Gastroesophageal sphincter (tissue), 4 donors: ENCODE data around the gene PCDHGB6. TPM values are rescaled to one million over a fixed set of nuclear protein-coding genes. Genes with fewer than 3 reads are reported as not detected.
"Not testable (repeated sequence)": the region's sequence is repeated elsewhere in the genome, so short reads cannot be mapped to it uniquely, and the experiment has no call there.

Experiments
- ATAC-seq: fragments of 150-250 bp; one replicate; pipeline ENCODE4 v1.9.1; 2016; ENCODE audit warnings: mild to moderate bottlenecking, moderate library complexity
- H3K27ac ChIP-seq, 4 donors: fragments of 200-600 bp; sonication (generic) in 3 of 4; 1 replicate in 3 of 4; 2 replicates in 1 of 4; pipeline ENCODE4 v1.5.1; 2016 to 2019
- H3K27me3 ChIP-seq: fragments of 200-600 bp; sonication (generic); one replicate; pipeline ENCODE4 v1.5.1; 2019
- H3K36me3 ChIP-seq, 2 donors: fragments of 200-600 bp; sonication (generic); one replicate each; pipeline ENCODE4 v1.5.1; 2019; ENCODE audit warnings: control low read depth in 1 of 2
- H3K4me1 ChIP-seq, 3 donors: fragments of 200-600 bp; sonication (generic); 1 replicate in 2 of 3; 2 replicates in 1 of 3; pipeline ENCODE4 v1.5.1; 2016 to 2019; ENCODE audit warnings: control low read depth in 2 of 3
- H3K4me3 ChIP-seq, 2 donors: fragments of 200-600 bp; sonication (generic); one replicate each; pipeline ENCODE4 v1.5.1; 2019; ENCODE audit warnings: mild to moderate bottlenecking in 1 of 2, moderate library complexity in 1 of 2
- H3K9me3 ChIP-seq, 3 donors: fragments of 200-600 bp; sonication (generic); one replicate each; pipeline ENCODE4 v1.5.1; 2017 to 2019; ENCODE audit warnings: control low read depth in 2 of 3
- CTCF ChIP-seq, 4 experiments: fragments of 200-600 bp in 2 of 4; fragments of 450-650 bp in 2 of 4; sonication (generic) in 1 of 4; IDR thresholded peaks; one replicate each; pipeline ENCODE4 v1.5.1; 2017 to 2019; ENCODE audit warnings: antibody characterized with exemption in 4 of 4, mild to moderate bottlenecking in 2 of 4, moderate library complexity in 2 of 4
- EP300 ChIP-seq: sonication (generic); formaldehyde crosslinking; IDR thresholded peaks from one replicate; pipeline ENCODE4 v1.6.1; 2017; ENCODE audit warnings: antibody characterized with exemption, mild to moderate bottlenecking
- POLR2A ChIP-seq, 2 donors: fragments of 450-650 bp; IDR thresholded peaks; one replicate each; pipeline ENCODE4 v1.6.1; 2017; ENCODE audit warnings: antibody characterized with exemption in 2 of 2, mild to moderate bottlenecking in 2 of 2, moderate library complexity in 1 of 2
- POLR2AphosphoS5 ChIP-seq: sonication (generic); formaldehyde crosslinking; IDR thresholded peaks from one replicate; pipeline ENCODE4 v1.6.1; 2017; ENCODE audit warnings: antibody characterized with exemption
- WGBS, 2 donors: methylation state at CpG; one replicate each; pipeline ENCODE4 v1.1.5; 2018; ENCODE audit warnings: low coverage in 1 of 2; 5-methylcytosine and 5-hydroxymethylcytosine counted together
- total RNA-seq, 4 donors: library from RNA; depleted of rRNA; stranded (reverse); fragments of >200 nt; gene quantifications; one replicate each; pipeline ENCODE4 v1.1.0, GENCODE V29; 2016

Gene PCDHGB6
- total RNA-seq, 4 donors from 2014 or later: 5.7 to 11.7 (median 6.5) TPM

GRCh38 chr5:141384471-141385267, 23.2 kb upstream of the PCDHGB6 start:
- no peak for TF ChIP-seq POLR2A (IDR thresholded peaks at IDR 0.05)
- H3K9me3 ChIP-seq: peaks cover 2 to 97% (median 7%) of the 10 kb centered on the region in 3 donors
- no peaks in the 10 kb centered on the region for H3K27me3 ChIP-seq
- H3K4me3 ChIP-seq: no peak overlapping the region
- H3K27ac ChIP-seq: no peak overlapping the region
- WGBS, 2 donors: 33% methylated on average over 12 of the region's 43 CpGs; no CpG with 5 or more reads in 1 of the 2 donors
- no peaks in the 10 kb centered on the region for H3K4me1 ChIP-seq
- no peak for ATAC-seq
- peaks cover 0 to 12% of the 10 kb centered on the region in 2 donors for H3K36me3 ChIP-seq

DNA sequence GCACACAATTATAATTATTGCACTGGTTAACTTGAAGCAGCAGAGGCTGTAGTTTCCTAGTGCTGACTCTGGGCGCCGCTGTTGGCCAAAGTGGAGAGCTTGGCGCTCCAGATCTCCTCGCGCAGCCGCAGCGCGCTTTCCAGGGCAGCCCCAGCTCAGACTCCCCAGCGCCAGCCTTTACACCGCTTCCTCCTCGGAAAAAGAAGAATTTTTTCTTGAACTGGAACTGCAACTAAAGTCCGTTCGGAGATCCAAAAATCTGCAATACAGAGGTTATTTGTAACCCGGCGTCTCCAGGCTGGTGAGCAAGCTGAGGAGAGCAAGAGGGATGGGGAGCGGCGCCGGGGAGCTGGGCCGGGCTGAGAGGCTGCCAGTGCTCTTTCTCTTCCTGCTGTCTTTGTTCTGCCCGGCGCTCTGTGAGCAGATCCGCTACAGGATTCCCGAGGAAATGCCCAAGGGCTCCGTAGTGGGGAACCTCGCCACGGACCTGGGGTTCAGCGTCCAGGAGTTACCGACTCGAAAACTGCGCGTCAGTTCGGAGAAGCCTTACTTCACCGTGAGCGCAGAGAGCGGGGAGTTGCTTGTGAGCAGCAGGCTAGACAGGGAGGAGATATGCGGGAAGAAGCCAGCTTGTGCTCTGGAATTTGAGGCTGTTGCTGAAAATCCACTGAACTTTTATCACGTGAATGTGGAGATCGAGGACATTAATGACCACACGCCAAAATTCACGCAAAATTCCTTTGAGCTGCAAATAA, 20.1 kb upstream of the PCDHGB6 start, which contains the start of gene PCDHGB4:
Gene PCDHGB4 (plus strand): TSS at position 142 of the 755 bp plus-strand sequence. CDS start 187 bp downstream, at position 329.
- H3K4me1 ChIP-seq, H3K27me3 ChIP-seq, H3K27ac ChIP-seq, ATAC-seq: not testable (repeated sequence)
- H3K36me3 ChIP-seq: peaks cover 0 to 14% of the 10 kb centered on the region in 2 donors
- WGBS, 2 donors: 11% methylated on average over 3 of the region's 40 CpGs; no CpG with 5 or more reads in 1 of the 2 donors
- peaks cover 2 to 99% (median 8%) of the 10 kb centered on the region in 3 donors for H3K9me3 ChIP-seq
- TF ChIP-seq CTCF (IDR thresholded peaks at IDR 0.05): peak in 1 of 4 experiments; percentile 29
- peak within 1 kb of the TSS in 1 of 2 donors; percentile 16 for H3K4me3 ChIP-seq

GRCh38 chr5:141388661-141389060, 19.2 kb upstream of the PCDHGB6 start:
- peaks cover 0 to 18% of the 10 kb centered on the region in 2 donors for H3K36me3 ChIP-seq
- no peaks in the 10 kb centered on the region for H3K4me1 ChIP-seq
- peaks cover 2 to 99% (median 7%) of the 10 kb centered on the region in 3 donors for H3K9me3 ChIP-seq
- 18 to 51% methylated on average over 6 to 9 of the region's 10 CpGs for WGBS, 2 donors
- TF ChIP-seq EP300: no peak
- no peak for TF ChIP-seq POLR2A (IDR thresholded peaks at IDR 0.05)
- no peak for TF ChIP-seq POLR2AphosphoS5
- no peak for TF ChIP-seq CTCF (IDR thresholded peaks at IDR 0.05)
- no peak for ATAC-seq
- no peak overlapping the region for H3K4me3 ChIP-seq
- H3K27ac ChIP-seq: no peak overlapping the region
- H3K27me3 ChIP-seq: no peaks in the 10 kb centered on the region

DNA sequence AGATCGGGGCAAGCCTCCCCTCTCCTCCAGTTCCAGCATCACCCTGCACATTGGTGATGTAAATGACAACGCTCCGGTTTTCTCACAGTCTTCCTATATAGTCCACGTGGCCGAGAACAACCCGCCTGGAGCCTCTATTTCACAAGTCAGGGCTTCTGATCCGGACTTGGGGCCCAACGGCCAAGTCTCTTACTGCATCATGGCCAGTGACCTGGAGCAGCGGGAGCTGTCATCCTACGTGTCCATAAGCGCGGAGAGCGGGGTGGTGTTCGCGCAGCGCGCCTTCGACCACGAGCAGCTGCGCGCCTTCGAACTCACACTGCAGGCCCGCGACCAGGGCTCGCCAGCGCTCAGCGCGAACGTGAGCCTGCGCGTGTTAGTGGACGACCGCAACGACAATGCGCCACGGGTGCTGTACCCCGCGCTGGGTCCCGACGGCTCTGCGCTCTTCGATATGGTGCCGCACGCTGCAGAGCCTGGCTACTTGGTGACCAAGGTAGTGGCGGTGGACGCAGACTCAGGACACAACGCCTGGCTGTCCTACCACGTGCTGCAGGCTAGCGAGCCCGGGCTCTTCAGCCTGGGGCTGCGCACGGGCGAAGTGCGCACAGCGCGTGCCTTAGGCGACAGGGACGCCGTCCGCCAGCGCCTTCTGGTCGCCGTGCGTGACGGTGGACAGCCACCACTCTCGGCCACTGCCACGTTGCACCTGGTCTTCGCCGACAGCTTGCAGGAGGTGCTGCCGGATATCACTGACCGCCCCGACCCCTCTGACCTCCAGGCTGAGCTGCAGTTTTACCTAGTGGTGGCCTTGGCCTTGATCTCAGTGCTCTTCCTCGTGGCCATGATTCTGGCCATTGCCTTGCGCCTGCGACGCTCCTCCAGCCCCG, 18.4 kb upstream of the PCDHGB6 start:
- TF ChIP-seq POLR2A (IDR thresholded peaks at IDR 0.05): no peak
- TF ChIP-seq EP300: no peak
- TF ChIP-seq CTCF (IDR thresholded peaks at IDR 0.05): no peak
- no peak for TF ChIP-seq POLR2AphosphoS5
- H3K9me3 ChIP-seq: peaks cover 2 to 99% (median 6%) of the 10 kb centered on the region in 3 donors
- 10 to 31% methylated on average over 2 to 7 of the region's 77 CpGs for WGBS, 2 donors

More for the DNA sequence above, 18.4 kb upstream of the PCDHGB6 start:
- no peak overlapping the region for H3K4me3 ChIP-seq
- ATAC-seq: no peak
- H3K36me3 ChIP-seq: peaks cover 0 to 18% of the 10 kb centered on the region in 2 donors
- H3K27me3 ChIP-seq: no peaks in the 10 kb centered on the region
- H3K4me1 ChIP-seq: no peaks in the 10 kb centered on the region
- no peak overlapping the region for H3K27ac ChIP-seq
